ENCODE measurements around the gene RUFY2. TPM values are rescaled to one million over a fixed set of nuclear protein-coding genes. Genes with fewer than 3 reads are reported as not detected.

RUFY2 gene
- total and polyA plus RNA-seq, 2 experiments from 2014 or later, result 10.3 to 17.3 TPM

DNA sequence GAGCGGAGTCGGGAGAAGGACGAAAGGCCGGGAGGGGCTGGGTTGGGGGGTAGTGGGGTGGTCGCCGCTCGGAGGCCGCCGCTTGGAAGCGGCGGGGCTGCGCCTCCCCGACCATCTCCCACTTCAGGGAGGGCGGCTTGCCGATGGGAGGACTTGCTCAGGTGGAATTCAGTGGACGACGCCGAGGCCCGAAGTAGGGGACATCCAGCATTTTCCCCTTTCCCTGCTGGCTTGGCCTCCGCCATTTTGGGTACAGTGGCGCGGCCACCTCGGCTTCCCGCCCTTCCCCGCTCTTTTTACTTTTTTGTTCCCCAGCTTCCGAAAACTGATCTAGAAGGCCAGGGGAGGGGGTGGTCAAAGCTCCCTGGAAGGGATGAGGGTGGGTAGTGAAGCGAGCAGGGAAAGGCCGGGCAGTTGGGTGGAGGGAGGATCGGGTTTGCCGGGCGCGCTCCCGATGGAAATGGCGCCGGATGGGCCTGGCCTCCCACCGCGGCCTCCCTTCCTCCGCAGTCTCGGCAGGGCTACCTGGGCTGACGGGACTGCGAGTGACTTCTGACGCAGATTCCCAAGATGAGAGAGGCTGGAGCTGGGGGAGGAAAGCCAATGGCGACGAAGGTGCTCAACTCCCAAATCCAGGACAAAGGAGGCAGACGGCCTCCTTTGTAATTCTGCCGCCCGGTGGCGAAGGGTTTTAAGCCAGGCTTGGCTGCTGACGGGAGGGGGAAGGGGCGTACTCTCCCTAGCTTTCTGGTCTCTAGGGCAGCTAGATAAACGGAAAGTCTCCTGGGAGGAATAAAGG is 74.6 kb downstream of the RUFY2 start, which contains the start of gene PBLD:
Gene PBLD, minus strand, starts transcription at position 670 of the 799 bp plus-strand sequence. CDS start 26,084 bp downstream, outside the sequence.
- H3K9me2 ChIP-seq (ENCODE audit: insufficient read depth), result no peaks in the 10 kb centered on the region
- H3K36me3 Mint-ChIP-seq (ENCODE audit: low read depth), result peaks cover 53% of the 10 kb centered on the region
- peaks cover 39% of the 10 kb centered on the region for H4K20me1 ChIP-seq (replicated peaks; ENCODE audit: insufficient read depth)
- H3K4me1 Mint-ChIP-seq, result peaks cover 49% of the 10 kb centered on the region
- H3K27ac ChIP-seq (ENCODE audit: low read depth), result peak within 1 kb of the TSS; percentile 98
- peaks cover 37% of the 10 kb centered on the region for H3K4me1 ChIP-seq (ENCODE audit: insufficient read depth)
- no peaks in the 10 kb centered on the region for H3F3A ChIP-seq (replicated peaks; ENCODE audit: low read depth)
- H2AFZ ChIP-seq, result no peak within 1 kb of the TSS
- peaks cover 4% of the 10 kb centered on the region; the same call in 1 of the 2 replicates for H3K36me3 ChIP-seq (ENCODE audit: insufficient read depth)
- peak; percentile 93 for DNase-seq (ENCODE audit: low spot score)
- H3K79me2 ChIP-seq (replicated peaks; ENCODE audit: insufficient read depth), result peaks cover 52% of the 10 kb centered on the region
- ATAC-seq, result peak; percentile 58
- peaks cover 4% of the 10 kb centered on the region; the same call in 2 of the 3 replicates for H3K9me3 Mint-ChIP-seq
- H3K4me3 ChIP-seq, result peak within 1 kb of the TSS; percentile 73
- H3K27me3 Mint-ChIP-seq (ENCODE audit: insufficient read depth, low read depth, poor library complexity), result peaks cover 28% of the 10 kb centered on the region
- TF ChIP-seq CREB1 (CRISPR knock-in tag; IDR thresholded peaks at IDR 0.05; ENCODE audit: low read depth) (peak; percentile 63), EZH2phosphoT487 (IDR thresholded peaks at IDR 0.05; ENCODE audit: unreplicated experiment) (no peak), POLR2AphosphoS5 (IDR thresholded peaks at IDR 0.05; ENCODE audit: low read depth) (peak; percentile 58)
- TF ChIP-seq, protein P1, sequence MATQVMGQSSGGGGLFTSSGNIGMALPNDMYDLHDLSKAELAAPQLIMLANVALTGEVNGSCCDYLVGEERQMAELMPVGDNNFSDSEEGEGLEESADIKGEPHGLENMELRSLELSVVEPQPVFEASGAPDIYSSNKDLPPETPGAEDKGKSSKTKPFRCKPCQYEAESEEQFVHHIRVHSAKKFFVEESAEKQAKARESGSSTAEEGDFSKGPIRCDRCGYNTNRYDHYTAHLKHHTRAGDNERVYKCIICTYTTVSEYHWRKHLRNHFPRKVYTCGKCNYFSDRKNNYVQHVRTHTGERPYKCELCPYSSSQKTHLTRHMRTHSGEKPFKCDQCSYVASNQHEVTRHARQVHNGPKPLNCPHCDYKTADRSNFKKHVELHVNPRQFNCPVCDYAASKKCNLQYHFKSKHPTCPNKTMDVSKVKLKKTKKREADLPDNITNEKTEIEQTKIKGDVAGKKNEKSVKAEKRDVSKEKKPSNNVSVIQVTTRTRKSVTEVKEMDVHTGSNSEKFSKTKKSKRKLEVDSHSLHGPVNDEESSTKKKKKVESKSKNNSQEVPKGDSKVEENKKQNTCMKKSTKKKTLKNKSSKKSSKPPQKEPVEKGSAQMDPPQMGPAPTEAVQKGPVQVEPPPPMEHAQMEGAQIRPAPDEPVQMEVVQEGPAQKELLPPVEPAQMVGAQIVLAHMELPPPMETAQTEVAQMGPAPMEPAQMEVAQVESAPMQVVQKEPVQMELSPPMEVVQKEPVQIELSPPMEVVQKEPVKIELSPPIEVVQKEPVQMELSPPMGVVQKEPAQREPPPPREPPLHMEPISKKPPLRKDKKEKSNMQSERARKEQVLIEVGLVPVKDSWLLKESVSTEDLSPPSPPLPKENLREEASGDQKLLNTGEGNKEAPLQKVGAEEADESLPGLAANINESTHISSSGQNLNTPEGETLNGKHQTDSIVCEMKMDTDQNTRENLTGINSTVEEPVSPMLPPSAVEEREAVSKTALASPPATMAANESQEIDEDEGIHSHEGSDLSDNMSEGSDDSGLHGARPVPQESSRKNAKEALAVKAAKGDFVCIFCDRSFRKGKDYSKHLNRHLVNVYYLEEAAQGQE (IDR thresholded peaks at IDR 0.05; ENCODE audit: unreplicated experiment), result peak; percentile 13
- TF ChIP-seq, protein P2, sequence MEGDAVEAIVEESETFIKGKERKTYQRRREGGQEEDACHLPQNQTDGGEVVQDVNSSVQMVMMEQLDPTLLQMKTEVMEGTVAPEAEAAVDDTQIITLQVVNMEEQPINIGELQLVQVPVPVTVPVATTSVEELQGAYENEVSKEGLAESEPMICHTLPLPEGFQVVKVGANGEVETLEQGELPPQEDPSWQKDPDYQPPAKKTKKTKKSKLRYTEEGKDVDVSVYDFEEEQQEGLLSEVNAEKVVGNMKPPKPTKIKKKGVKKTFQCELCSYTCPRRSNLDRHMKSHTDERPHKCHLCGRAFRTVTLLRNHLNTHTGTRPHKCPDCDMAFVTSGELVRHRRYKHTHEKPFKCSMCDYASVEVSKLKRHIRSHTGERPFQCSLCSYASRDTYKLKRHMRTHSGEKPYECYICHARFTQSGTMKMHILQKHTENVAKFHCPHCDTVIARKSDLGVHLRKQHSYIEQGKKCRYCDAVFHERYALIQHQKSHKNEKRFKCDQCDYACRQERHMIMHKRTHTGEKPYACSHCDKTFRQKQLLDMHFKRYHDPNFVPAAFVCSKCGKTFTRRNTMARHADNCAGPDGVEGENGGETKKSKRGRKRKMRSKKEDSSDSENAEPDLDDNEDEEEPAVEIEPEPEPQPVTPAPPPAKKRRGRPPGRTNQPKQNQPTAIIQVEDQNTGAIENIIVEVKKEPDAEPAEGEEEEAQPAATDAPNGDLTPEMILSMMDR (conservative IDR thresholded peaks at IDR 0.05; ENCODE audit: low read depth in 2 of 2), result peak; percentile 19 to 45; a peak in 2 of 4 replicates
- H3K27me3 ChIP-seq (ENCODE audit: insufficient read depth), result no peaks in the 10 kb centered on the region
- peak within 1 kb of the TSS; percentile 100 for H3K27ac Mint-ChIP-seq
- H3K4me3 Mint-ChIP-seq, result peak within 1 kb of the TSS; percentile 99
- peak within 1 kb of the TSS; percentile 95 for H3K4me2 ChIP-seq

DNA sequence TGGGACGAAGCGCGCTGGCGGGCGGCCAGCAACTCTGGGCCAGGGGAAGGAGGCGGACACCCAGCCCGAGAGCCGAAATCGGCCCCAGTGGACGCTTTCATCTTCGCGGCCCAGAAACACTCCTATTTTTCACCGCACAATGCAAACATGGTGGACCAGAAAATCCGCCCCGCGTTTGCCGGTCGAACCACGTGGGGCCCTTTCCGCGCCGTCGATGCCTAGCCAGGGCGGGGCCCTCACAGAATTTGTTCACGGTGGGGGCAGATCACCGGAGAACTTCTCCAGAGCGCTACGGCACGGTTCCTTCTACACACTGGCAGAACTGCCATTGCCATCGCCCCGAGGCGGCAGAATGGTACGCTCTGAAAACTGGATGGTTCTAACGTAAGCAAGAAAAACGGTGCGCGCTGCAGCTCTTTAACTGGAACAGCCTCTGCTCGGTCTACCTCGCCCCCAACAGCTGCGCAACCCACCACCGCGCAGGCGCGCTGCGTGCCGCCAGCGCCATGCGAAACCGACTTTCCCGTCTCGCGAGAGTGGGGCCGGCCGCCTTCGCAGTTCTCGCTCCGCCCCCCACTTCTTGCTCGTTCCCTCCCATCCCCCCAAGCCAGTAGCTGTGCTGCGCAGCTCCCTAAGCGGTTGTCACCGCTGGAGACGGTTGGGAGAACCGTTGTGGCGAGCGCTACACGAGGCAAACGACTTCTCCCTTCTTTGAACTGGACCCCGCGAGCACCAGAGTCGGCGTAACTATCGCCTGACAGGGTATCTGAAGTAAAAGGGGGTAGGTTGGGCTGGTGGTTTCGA is 75.4 kb downstream of the RUFY2 start, which contains the start of gene HNRNPH3:
Gene HNRNPH3, plus strand, starts transcription at position 610 of the 804 bp plus-strand sequence. CDS start 5,158 bp downstream, outside the sequence.
- peak within 1 kb of the TSS; percentile 95 for H3K4me2 ChIP-seq
- Mint-ChIP-seq H3K36me3 (ENCODE audit: low read depth) (peaks cover 45% of the 10 kb centered on the region), H3K27ac (peak within 1 kb of the TSS; percentile 100), H3K27me3 (ENCODE audit: insufficient read depth, low read depth, poor library complexity) (peaks cover 28% of the 10 kb centered on the region), H3K4me3 (peak within 1 kb of the TSS; percentile 99), H3K9me3 (peaks cover 4% of the 10 kb centered on the region; the same call in 2 of the 3 replicates), H3K4me1 (peaks cover 43% of the 10 kb centered on the region)
- H3F3A ChIP-seq (replicated peaks; ENCODE audit: low read depth), result no peaks in the 10 kb centered on the region
- peak within 1 kb of the TSS; percentile 73 for H3K4me3 ChIP-seq
- no peaks in the 10 kb centered on the region for H3K27me3 ChIP-seq (ENCODE audit: insufficient read depth)
- peak; percentile 99 for DNase-seq (ENCODE audit: low spot score)
- H4K20me1 ChIP-seq (replicated peaks; ENCODE audit: insufficient read depth), result peaks cover 31% of the 10 kb centered on the region
- H2AFZ ChIP-seq, result peak within 1 kb of the TSS; percentile 60
- H3K4me1 ChIP-seq (ENCODE audit: insufficient read depth), result peaks cover 34% of the 10 kb centered on the region
- peak within 1 kb of the TSS; percentile 98 for H3K27ac ChIP-seq (ENCODE audit: low read depth)
- no peaks in the 10 kb centered on the region; the same call in 1 of the 2 replicates for H3K36me3 ChIP-seq (ENCODE audit: insufficient read depth)
- H3K79me2 ChIP-seq (replicated peaks; ENCODE audit: insufficient read depth), result peaks cover 44% of the 10 kb centered on the region
- ATAC-seq, result peak; percentile 82
- H3K9me2 ChIP-seq (ENCODE audit: insufficient read depth), result no peaks in the 10 kb centered on the region
- TF ChIP-seq EZH2phosphoT487 (IDR thresholded peaks at IDR 0.05; ENCODE audit: unreplicated experiment), result no peak
- TF ChIP-seq, protein P3, sequence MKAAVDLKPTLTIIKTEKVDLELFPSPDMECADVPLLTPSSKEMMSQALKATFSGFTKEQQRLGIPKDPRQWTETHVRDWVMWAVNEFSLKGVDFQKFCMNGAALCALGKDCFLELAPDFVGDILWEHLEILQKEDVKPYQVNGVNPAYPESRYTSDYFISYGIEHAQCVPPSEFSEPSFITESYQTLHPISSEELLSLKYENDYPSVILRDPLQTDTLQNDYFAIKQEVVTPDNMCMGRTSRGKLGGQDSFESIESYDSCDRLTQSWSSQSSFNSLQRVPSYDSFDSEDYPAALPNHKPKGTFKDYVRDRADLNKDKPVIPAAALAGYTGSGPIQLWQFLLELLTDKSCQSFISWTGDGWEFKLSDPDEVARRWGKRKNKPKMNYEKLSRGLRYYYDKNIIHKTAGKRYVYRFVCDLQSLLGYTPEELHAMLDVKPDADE (IDR thresholded peaks at IDR 0.05), result 0 out of 2 replicates have a peak, but pooled peaks have one; percentile 18
- peak; percentile 100 for TF ChIP-seq POLR2AphosphoS5 (IDR thresholded peaks at IDR 0.05; ENCODE audit: low read depth)
- TF ChIP-seq, protein P2 (conservative IDR thresholded peaks at IDR 0.05; ENCODE audit: low read depth in 2 of 2), result no peak
- TF ChIP-seq CREB1 (CRISPR knock-in tag; IDR thresholded peaks at IDR 0.05; ENCODE audit: low read depth), result peak; percentile 65
- TF ChIP-seq JUNB (IDR thresholded peaks at IDR 0.05; ENCODE audit: unreplicated experiment), result no peak
- TF ChIP-seq ZNF331 (CRISPR knock-in tag; IDR thresholded peaks at IDR 0.05; ENCODE audit: low read depth), result no peak; the same call in 1 of the 2 replicates

All from GM23338 (cell line).